T-helper 22 cell (primary cell): ENCODE data around the gene CEP162.
"Not testable (repeated sequence)": the region's sequence is repeated elsewhere in the genome, so short reads cannot be mapped to it uniquely, and the experiment has no call there.

ENCODE experiments used
- DNase-seq: peaks from one replicate; pipeline ENCODE4 v3.0.0-alpha.2; 2020; ENCODE audit warnings: low read depth

Gene CEP162

DNA sequence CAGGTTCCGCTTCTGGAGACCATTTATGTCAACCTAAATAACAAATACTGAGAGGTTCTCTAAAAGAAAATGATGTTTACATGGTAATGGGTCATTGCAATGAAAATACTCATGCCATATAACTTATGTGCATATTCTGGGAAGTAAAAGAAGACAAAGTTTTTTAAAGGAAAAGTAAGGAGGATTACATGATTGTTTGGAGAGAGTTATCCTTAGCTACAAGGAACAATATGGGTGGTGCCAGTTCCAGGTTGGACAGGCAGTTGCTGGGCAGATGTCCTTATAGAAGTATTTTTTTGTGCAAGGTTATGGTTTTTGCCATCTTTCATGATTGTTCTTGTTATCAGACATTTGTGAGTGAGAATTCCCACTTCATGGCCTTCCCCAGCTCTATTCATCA, 141.4 kb downstream of the CEP162 start:
- no peak for DNase-seq

DNA sequence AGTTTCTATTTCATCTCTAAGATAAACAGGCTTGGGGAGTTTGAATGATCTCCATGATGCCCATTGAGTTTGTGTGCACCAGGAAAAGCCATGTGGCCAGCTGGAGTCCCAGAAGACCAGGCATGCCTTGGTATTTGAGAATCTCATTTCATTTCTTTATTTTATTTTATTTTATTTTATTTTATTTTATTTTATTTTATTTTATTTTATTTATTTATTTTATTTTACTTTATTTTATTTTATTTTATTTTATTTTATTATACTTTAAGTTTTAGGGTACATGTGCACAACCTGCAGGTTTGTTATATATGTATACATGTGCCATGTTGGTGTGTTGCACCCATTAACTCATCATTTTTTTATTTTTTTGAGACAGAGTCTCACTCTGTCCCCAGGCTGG, 142.7 kb downstream of the CEP162 start:
- DNase-seq, result not testable (repeated sequence)

DNA sequence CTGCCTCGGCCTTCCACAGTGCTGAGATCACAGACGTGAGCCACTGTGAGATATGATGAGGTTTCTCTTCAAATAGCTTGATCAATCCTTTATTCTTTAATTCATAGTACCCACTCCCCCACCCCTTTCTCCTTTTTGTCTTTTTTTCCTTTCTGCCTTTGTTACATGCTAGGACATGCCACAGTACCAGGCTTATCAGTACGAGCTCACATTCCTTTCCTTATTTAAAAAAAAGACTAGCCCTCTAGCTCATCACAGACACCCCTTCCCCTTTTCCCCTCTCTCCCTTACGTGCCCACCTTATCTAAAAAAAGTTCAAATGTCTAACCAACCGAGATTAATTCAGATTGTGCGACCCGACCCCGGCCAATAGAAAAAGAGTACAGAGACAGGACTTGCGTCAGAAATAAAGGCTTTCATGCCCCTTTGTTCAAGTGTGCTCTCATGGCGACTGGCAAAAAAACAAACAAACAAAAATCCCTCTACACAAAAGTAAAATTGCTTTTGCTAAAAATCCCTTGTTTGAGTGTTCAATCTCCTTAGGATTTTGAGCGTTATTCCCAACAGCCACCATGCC, 144.7 kb downstream of the CEP162 start:
- DNase-seq, result no peak

DNA sequence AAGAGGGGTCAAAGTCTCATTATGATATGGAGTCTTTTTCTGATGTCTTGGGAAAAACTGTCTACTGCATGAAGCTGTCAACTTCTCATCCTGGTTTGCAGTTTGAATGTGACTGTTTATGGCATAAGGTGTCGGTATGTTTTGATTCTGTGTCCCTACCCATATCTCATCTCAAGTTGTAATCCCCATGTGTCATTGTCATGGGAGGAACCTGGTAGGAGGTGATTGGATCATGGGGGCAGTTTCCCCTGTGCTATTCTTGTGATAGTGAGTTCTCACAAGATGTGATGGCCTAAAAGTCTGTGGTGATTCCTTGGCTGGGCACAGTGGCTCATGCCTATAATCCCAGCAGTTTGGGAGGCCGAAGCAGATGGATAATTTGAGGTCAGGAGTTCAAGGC, 146.2 kb downstream of the CEP162 start:
- no peak for DNase-seq

DNA sequence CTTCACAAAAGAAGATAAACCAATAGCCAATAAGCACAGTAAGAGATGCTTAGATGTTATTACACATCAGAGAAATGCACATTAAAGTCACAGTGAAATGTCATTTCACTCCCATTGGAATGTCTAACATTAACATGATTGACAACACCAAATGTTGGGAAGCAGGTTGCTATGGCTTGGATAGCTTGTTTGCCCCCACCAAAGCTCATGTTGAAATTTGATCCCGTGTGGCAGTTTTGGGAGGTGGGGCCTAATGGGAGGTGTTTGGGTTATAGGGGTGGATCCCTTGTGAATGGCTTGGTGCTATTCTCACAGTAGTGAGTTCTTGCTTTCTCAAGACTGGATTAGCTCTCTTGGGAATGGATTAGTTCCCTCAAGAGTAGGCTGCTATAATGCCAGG, 149.1 kb downstream of the CEP162 start:
- no peak for DNase-seq

DNA sequence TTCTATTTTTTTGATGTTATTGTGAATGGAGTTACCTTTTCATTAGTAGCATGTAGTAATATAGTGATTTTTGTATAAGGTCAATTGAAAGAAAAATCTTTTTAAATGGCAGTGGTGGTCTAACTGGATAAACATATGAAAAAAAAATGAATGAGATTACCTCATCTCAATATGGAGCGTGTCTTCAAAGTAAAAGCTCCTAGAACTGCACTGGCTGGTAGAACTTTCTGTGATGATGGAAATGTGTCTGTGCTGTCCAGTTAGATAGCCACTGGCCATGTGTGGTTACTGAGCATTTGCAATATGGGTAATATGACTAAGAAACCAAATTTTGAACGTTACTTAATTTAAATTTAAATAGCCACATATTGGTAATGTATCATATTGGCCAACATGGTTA, 149.8 kb downstream of the CEP162 start:
- DNase-seq, result no peak

DNA sequence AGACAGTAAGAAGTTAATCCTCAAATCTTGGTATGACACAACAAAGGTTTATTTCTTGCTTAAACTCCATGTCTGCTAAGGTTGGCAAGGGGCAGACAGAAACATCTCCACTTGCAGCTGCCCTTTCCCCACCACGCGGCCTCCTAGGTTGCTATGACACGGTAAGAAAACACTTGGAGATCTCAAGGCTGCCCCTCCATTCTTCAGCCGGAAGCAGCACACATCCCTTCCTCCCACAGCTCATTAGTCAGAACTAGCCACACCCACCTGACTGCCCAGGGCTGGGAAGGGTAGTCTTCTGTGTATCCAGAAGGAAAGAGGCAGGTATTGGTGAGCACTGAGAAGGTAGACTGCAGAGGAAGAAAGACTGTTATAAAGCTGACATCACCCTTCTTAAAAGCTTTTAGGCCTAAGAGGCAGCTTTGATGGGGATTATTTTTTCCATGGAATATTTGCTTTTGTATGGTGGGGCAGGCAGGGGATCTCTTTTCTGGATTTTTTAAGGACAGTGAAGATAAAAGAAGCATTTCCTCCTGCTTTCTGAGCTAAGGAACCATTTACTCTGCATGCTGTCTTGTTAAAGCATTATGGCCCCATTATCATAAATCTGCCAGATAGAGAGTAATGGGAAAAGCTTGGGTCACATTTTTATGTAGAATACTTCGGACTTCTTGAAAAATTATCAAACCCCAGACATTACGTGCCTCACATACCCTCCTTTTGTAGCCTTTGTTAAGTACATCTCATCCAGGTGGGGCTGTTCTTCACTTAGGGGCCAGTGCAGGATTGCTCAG, 152.3 kb downstream of the CEP162 start:
- no peak for DNase-seq
